ENCODE measurements around the gene KNTC1. TPM values are rescaled to one million over a fixed set of nuclear protein-coding genes. Genes with fewer than 3 reads are reported as not detected.

KNTC1 gene
- total RNA-seq, 1 experiment from 2014 or later: 55.8 TPM

DNA sequence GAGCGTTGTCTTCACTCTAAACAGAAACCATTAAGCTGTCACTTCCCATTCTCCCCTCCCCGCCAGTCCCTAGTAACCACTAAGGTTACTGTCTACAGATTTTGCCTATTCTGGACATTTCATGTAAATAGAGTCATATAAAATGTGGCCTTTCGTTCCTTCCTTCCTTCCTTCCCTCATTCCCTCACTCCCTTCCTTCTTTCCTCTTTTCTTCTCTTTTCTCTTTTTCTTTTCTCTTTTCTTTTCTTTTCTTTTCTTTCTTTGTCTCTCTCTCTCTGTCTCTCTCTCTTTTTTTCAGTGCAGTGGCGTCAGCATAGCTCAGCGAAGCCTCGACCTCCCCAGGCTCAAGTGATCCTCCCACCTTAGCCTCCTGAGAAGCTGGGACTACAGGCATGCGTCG is 138.3 kb downstream of the KNTC1 start:
- H3K9me3 Mint-ChIP-seq (ENCODE audit: unreplicated experiment): no peaks in the 10 kb centered on the region
- CTCF ChIA-PET: no interaction called here

GRCh38 chr12:122665759-122666158 is 138.7 kb downstream of the KNTC1 start:
- POLR2A ChIA-PET: no interaction called here
- H3K27me3 ChIP-seq (replicated peaks; ENCODE audit: control insufficient read depth, insufficient read depth, low read length): no peaks in the 10 kb centered on the region
- H3K27ac Mint-ChIP-seq (ENCODE audit: unreplicated experiment): no peak overlapping the region
- no peaks in the 10 kb centered on the region for H3K36me3 ChIP-seq (ENCODE audit: control insufficient read depth, insufficient read depth, low read length)
- H3K4me1 Mint-ChIP-seq (ENCODE audit: low read depth, unreplicated experiment): peaks cover 7% of the 10 kb centered on the region
- intact Hi-C loops (cut with micrococcal nuclease; ENCODE audit: unreplicated experiment): no loop called here
- no peaks in the 10 kb centered on the region for H3K9me3 Mint-ChIP-seq (ENCODE audit: unreplicated experiment)
- H3K4me1 ChIP-seq: no peaks in the 10 kb centered on the region
- H3K4me3 Mint-ChIP-seq (ENCODE audit: unreplicated experiment): no peak overlapping the region
- DNase-seq: no peak
- CTCF ChIA-PET: no interaction called here
- no peaks in the 10 kb centered on the region for H3K27me3 Mint-ChIP-seq (ENCODE audit: insufficient read depth, unreplicated experiment)
- H3K4me3 ChIP-seq (ENCODE audit: low read depth, low read length): no peak overlapping the region
- BruUV-seq (replicated peaks): no TSS peak
- TF ChIP-seq CTCF (IDR thresholded peaks at IDR 0.05; ENCODE audit: insufficient read depth in 1 of 2, low read depth in 1 of 2, low read length in 1 of 2, severe bottlenecking in 1 of 2, unreplicated experiment in 1 of 2): no peak
- no peaks in the 10 kb centered on the region for H3K9me3 ChIP-seq
- H3K36me3 Mint-ChIP-seq (ENCODE audit: insufficient read depth, unreplicated experiment): no peaks in the 10 kb centered on the region

More for the DNA sequence above, 138.3 kb downstream of the KNTC1 start:
- no peak overlapping the region for H3K4me3 Mint-ChIP-seq (ENCODE audit: unreplicated experiment)
- intact Hi-C loops (cut with micrococcal nuclease; ENCODE audit: unreplicated experiment): no loop called here
- POLR2A ChIA-PET: no interaction called here
- TF ChIP-seq CTCF (IDR thresholded peaks at IDR 0.05; ENCODE audit: insufficient read depth in 1 of 2, low read depth in 1 of 2, low read length in 1 of 2, severe bottlenecking in 1 of 2, unreplicated experiment in 1 of 2): no peak
- H3K27me3 Mint-ChIP-seq (ENCODE audit: insufficient read depth, unreplicated experiment): no peaks in the 10 kb centered on the region
- Histone ChIP-seq H3K4me3 (ENCODE audit: low read depth, low read length) (no peak overlapping the region), H3K27me3 (replicated peaks; ENCODE audit: control insufficient read depth, insufficient read depth, low read length) (no peaks in the 10 kb centered on the region), H3K36me3 (ENCODE audit: control insufficient read depth, insufficient read depth, low read length) (no peaks in the 10 kb centered on the region), H3K9me3 (no peaks in the 10 kb centered on the region), H3K4me1 (no peaks in the 10 kb centered on the region)
- DNase-seq: no peak
- no peaks in the 10 kb centered on the region for H3K36me3 Mint-ChIP-seq (ENCODE audit: insufficient read depth, unreplicated experiment)
- peaks cover 7% of the 10 kb centered on the region for H3K4me1 Mint-ChIP-seq (ENCODE audit: low read depth, unreplicated experiment)
- BruUV-seq (replicated peaks): no TSS peak
- no peak overlapping the region for H3K27ac Mint-ChIP-seq (ENCODE audit: unreplicated experiment)

DNA sequence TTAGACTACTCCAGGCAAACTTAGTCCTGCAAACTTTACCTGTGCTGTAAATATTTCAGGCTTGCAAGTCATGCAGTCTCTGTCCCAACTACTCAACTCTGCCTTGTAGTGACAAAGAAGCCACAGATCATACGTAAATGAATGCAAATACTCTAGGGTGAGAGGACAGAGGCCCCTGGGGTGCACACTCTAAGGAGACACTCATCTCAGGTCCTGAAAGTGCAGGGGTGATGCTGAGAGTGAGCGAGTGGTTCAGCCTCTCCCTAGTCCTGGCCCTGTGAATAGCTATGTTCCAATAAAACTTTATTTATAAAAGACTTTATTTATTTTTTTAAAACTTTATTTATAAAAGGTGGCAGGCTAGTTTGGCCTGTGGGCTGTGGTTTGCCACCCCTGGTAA is 141.2 kb downstream of the KNTC1 start:
- intact Hi-C loops (cut with micrococcal nuclease; ENCODE audit: unreplicated experiment): no loop called here
- Histone ChIP-seq H3K4me3 (ENCODE audit: low read depth, low read length) (no peak overlapping the region), H3K36me3 (ENCODE audit: control insufficient read depth, insufficient read depth, low read length) (no peaks in the 10 kb centered on the region), H3K4me1 (no peaks in the 10 kb centered on the region), H3K9me3 (no peaks in the 10 kb centered on the region), H3K27me3 (replicated peaks; ENCODE audit: control insufficient read depth, insufficient read depth, low read length) (no peaks in the 10 kb centered on the region)
- Mint-ChIP-seq H3K4me1 (ENCODE audit: low read depth, unreplicated experiment) (peaks cover 7% of the 10 kb centered on the region), H3K27ac (ENCODE audit: unreplicated experiment) (no peak overlapping the region), H3K9me3 (ENCODE audit: unreplicated experiment) (no peaks in the 10 kb centered on the region), H3K27me3 (ENCODE audit: insufficient read depth, unreplicated experiment) (no peaks in the 10 kb centered on the region), H3K36me3 (ENCODE audit: insufficient read depth, unreplicated experiment) (no peaks in the 10 kb centered on the region), H3K4me3 (ENCODE audit: unreplicated experiment) (no peak overlapping the region)
- no peak for DNase-seq
- no peak for TF ChIP-seq CTCF (IDR thresholded peaks at IDR 0.05; ENCODE audit: insufficient read depth in 1 of 2, low read depth in 1 of 2, low read length in 1 of 2, severe bottlenecking in 1 of 2, unreplicated experiment in 1 of 2)
- BruUV-seq (replicated peaks): no TSS peak
- ChIA-PET POLR2A (no interaction called here), CTCF (no interaction called here)

Data from Caco-2 (cell line).